CD4-positive, alpha-beta T cell treated with Interleukin-6 for 4 hours (primary cell): Measurements from ENCODE around the gene TRMT10B.
"Not testable (repeated sequence)": the region's sequence is repeated elsewhere in the genome, so short reads cannot be mapped to it uniquely, and the experiment has no call there.

Experiments used
- DNase-seq: peaks from one replicate; pipeline ENCODE4 v3.0.0-alpha.2; 2020; ENCODE audit warnings: mixed read lengths

The TRMT10B gene

DNA sequence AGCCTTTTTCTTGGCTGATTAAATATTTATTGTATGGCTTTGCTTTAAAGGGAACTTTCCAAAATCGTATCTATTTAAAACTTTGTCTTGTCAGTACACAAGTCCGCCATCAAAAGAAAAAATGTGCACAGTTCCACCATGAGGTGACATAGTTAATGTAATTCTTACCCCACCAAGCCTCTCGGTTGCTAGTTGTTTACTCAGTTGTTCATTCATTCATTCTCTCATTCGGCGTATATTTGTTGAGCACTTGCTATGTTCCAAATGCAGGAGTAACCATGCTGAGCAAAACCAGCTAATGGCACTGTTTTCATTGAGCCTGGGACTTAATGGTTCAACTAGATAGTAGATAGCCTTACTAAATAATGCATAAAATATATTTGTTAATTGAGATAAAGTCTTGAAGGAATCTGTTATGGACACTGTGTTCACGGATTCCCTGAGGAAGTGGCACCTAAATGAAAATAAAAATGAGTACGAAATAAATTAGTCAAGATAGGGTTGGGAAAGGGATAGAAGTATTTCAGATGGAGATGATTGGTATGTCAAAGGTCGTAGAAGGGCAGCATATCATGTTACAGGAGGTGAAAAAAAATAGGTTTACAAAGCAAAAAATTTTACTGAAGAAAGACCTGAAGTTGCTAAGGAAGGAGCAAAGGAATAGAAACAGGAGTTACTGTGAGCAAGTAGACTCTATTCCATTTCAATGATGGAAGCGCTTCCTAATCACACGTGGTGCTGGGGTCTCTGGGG is 48.5 kb downstream of the TRMT10B start:
- DNase-seq = no peak

- DNase-seq = no peak
Observed at GRCh38 chr9:37806271-37806670, 52.7 kb downstream of the TRMT10B start.

- DNase-seq = not testable (repeated sequence)
Observed at GRCh38 chr9:37809676-37810075, 56.1 kb downstream of the TRMT10B start.

DNA sequence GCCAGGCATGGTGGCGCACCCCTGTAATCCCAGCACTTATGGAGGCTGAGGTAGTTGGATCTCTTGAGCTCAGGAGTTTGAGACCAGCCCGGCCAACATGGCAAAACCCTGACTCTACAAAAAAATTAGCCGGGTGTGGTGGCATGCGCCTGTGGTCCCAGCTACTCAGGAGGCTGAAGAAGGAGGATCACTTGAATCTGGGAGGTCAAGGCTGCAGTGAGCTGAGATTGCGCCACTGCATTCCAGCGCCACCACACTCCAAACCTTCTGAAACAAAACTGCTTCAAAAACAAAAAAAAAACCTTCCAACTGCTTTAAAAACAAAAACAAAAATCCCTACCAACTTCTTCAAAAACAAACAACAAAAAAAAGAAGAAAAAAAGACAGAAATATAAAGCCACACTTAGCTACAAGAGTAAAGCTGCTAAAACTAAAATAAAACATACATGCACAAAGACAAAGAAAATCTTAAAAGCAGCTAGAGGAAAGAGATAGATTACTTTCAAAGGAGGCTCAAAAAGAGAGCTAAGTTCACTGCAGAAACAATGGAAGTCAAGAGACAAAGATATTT is 58.4 kb downstream of the TRMT10B start:
- DNase-seq = no peak

DNA sequence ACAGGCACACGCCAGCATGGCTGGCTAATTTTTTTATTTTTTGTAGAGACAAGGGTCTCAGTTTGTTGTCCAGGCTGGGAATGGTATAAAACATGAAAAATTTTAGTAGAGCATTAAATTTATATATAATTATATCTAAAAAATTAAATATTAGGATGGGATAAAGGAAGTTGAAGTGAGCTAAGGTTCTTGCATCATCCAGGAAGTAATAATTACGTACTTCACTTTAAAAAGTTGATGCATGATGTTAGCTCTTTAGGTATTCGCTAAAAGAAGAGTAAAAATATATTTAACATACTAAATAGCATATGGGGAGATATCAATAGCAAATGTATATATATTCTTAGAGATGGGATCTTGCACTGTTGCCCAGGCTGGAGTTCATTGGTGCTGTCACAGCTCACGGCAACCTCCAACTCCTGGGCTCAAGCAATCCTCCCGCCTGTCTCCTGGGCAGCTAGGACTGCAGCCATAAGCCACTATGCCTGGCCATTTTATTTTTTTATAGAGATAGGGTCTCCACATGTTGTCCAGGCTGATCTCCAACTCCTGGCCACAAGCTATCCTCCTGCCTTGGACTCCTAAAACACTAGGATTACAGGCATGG is 59.3 kb downstream of the TRMT10B start:
- no peak for DNase-seq

GRCh38 chr9:37818849-37819248 is 65.2 kb downstream of the TRMT10B start:
- DNase-seq = no peak

GRCh38 chr9:37820142-37820541 is 66.5 kb downstream of the TRMT10B start:
- DNase-seq = no peak

- not testable (repeated sequence) for DNase-seq
Observed at GRCh38 chr9:37825174-37825573, 71.6 kb downstream of the TRMT10B start.

DNA sequence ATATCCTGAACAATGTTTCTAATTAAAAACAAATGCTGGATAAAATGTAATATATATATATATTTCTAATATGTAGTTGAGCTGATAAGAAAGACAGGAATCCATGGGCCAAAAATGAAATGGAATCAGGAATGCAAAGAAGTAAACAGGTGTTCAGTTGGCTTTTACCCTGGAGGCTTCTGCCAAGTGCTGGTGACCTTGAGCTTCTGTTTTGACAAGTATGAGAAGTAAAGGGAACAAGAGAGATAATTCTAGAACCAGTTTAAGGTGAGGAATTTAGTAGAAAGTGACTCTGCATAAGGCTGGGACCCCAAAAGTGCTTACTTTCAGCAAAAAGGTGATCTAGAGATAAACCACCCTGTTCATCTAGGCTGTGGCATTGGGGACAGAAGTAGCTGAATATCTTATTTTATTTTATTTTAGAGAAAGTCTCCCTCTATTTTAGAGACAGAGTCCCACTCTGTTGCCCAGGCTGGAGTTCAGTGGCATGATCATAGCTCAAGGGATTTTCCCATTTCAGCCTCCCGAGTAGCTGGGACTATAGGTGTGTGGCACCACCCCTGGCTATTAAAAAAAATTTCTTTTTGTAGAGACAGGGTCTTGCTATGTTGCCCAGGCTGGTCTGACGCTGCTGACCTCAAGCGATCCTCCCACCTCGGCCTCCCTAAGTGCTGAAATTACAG is 74.0 kb downstream of the TRMT10B start:
- no peak for DNase-seq
